ENCODE results near the gene LPAR4. TPM values are rescaled to one million over a fixed set of nuclear protein-coding genes. Genes with fewer than 3 reads are reported as not detected.

The LPAR4 gene
- total RNA-seq, 1 donor from 2014 or later = 0.26 TPM

Other genes with a start within 250 kb of the LPAR4 start
- not detected for gene RTL3, start 88.4 kb upstream of the LPAR4 start, total RNA-seq
- 0.19 TPM for gene P2RY10, start 197.7 kb downstream of the LPAR4 start, total RNA-seq